VCaP (cell line): ENCODE measurements around the gene TFIP11.

Source experiments
- H3K27ac ChIP-seq: fragments of 450-650 bp; 2 replicates; pipeline ENCODE4 v1.5.1; 2017
- CTCF ChIP-seq: fragments of 450-650 bp; conservative IDR thresholded peaks from 2 replicates; pipeline ENCODE4 v1.5.1; 2017; ENCODE audit warnings: mild to moderate bottlenecking, moderate library complexity

The TFIP11 gene

GRCh38 chr22:26517429-26517828, 5.2 kb upstream of the TFIP11 start:
- TF ChIP-seq CTCF, result no peak
- no peak overlapping the region for H3K27ac ChIP-seq

- TF ChIP-seq CTCF, result no peak
- no peak overlapping the region for H3K27ac ChIP-seq
These were observed 4.2 kb upstream of the TFIP11 start for GRCh38 chr22:26516503-26516902.

- no peak for TF ChIP-seq CTCF
- H3K27ac ChIP-seq, result no peak overlapping the region
These were observed 3.7 kb upstream of the TFIP11 start for GRCh38 chr22:26515931-26516330.

- no peak for TF ChIP-seq CTCF
These were observed 2.3 kb upstream of the TFIP11 start for GRCh38 chr22:26514419-26515161.

GRCh38 chr22:26513838-26514237, 1.6 kb upstream of the TFIP11 start:
- no peak overlapping the region for H3K27ac ChIP-seq
- no peak for TF ChIP-seq CTCF

More at GRCh38 chr22:26514419-26515161, 2.3 kb upstream of the TFIP11 start:
- H3K27ac ChIP-seq, result no peak overlapping the region

- no peak overlapping the region for H3K27ac ChIP-seq
- no peak for TF ChIP-seq CTCF
These were observed 4.1 kb downstream of the TFIP11 start for GRCh38 chr22:26508148-26508547.

GRCh38 chr22:26503758-26504157, 8.5 kb downstream of the TFIP11 start:
- TF ChIP-seq CTCF, result no peak
- H3K27ac ChIP-seq, result no peak overlapping the region
